GM21360 (cell line): ENCODE data around the gene DDX20.
"Not testable (repeated sequence)": the region's sequence is repeated elsewhere in the genome, so short reads cannot be mapped to it uniquely, and the experiment has no call there.

ENCODE experiments used
- ATAC-seq: cut with Tn5 transposase; IDR thresholded peaks from one replicate; pipeline ENCODE4 v1.9.1; 2021; ENCODE audit warnings: mild to moderate bottlenecking, moderate library complexity; ENCODE audit not compliant: unreplicated experiment

The DDX20 gene

GRCh38 chr1:111784273-111784901 lies 28.7 kb downstream of the DDX20 start:
- no peak for ATAC-seq

GRCh38 chr1:111786669-111787207 lies 31.0 kb downstream of the DDX20 start:
- no peak for ATAC-seq

- no peak for ATAC-seq
These were observed 33.4 kb downstream of the DDX20 start for GRCh38 chr1:111789142-111789541.

GRCh38 chr1:111789666-111790316 lies 34.1 kb downstream of the DDX20 start:
- ATAC-seq: no peak

- no peak for ATAC-seq
These were observed 36.1 kb downstream of the DDX20 start for GRCh38 chr1:111791776-111792175.

GRCh38 chr1:111792249-111792648 lies 36.5 kb downstream of the DDX20 start:
- no peak for ATAC-seq

GRCh38 chr1:111793923-111794322 lies 38.2 kb downstream of the DDX20 start:
- ATAC-seq: no peak

- ATAC-seq: no peak
These were observed 39.7 kb downstream of the DDX20 start for GRCh38 chr1:111795401-111795800.

- no peak for ATAC-seq
These were observed 42.9 kb downstream of the DDX20 start for GRCh38 chr1:111798580-111798979.

- not testable (repeated sequence) for ATAC-seq
These were observed 44.0 kb downstream of the DDX20 start for GRCh38 chr1:111799722-111800121.

GRCh38 chr1:111801071-111801850 lies 45.6 kb downstream of the DDX20 start:
- ATAC-seq: no peak

- no peak for ATAC-seq
These were observed 46.4 kb downstream of the DDX20 start for GRCh38 chr1:111802110-111802509.

GRCh38 chr1:111802984-111803383 lies 47.3 kb downstream of the DDX20 start:
- no peak for ATAC-seq

GRCh38 chr1:111803951-111804350 lies 48.2 kb downstream of the DDX20 start:
- ATAC-seq: no peak

GRCh38 chr1:111804776-111805175 lies 49.1 kb downstream of the DDX20 start:
- ATAC-seq: no peak

- ATAC-seq: no peak
These were observed 49.5 kb downstream of the DDX20 start for GRCh38 chr1:111805251-111805650.

- ATAC-seq: no peak
These were observed 56.2 kb downstream of the DDX20 start for GRCh38 chr1:111811891-111812290.

- ATAC-seq: no peak
These were observed 56.6 kb downstream of the DDX20 start for GRCh38 chr1:111812306-111812705.

- ATAC-seq: no peak
These were observed 58.0 kb downstream of the DDX20 start for GRCh38 chr1:111813440-111814304.

GRCh38 chr1:111814305-111814628 lies 58.6 kb downstream of the DDX20 start:
- no peak for ATAC-seq

- no peak for ATAC-seq
These were observed 58.9 kb downstream of the DDX20 start for GRCh38 chr1:111814642-111815041.
